Mucosa of stomach (tissue), 1 donor: Measurements from ENCODE around the gene DLGAP4.
"Not testable (repeated sequence)": the region's sequence is repeated elsewhere in the genome, so short reads cannot be mapped to it uniquely, and the experiment has no call there.

ENCODE experiments used
- H3K27me3 ChIP-seq: one replicate; pipeline ENCODE4 v1.7.0; 2013; ENCODE audit warnings: mild to moderate bottlenecking, low read length; ENCODE audit not compliant: control insufficient read depth, insufficient read depth
- H3K36me3 ChIP-seq: one replicate; pipeline ENCODE4 v1.7.0; 2013; ENCODE audit warnings: low read length; ENCODE audit not compliant: control insufficient read depth, insufficient read depth
- H3K4me1 ChIP-seq: one replicate; pipeline ENCODE4 v1.7.0; 2013; ENCODE audit warnings: mild to moderate bottlenecking, low read length; ENCODE audit not compliant: control insufficient read depth, insufficient read depth
- H3K4me3 ChIP-seq: one replicate; pipeline ENCODE4 v1.7.0; 2013; ENCODE audit warnings: low read length
- H3K9ac ChIP-seq: one replicate; pipeline ENCODE4 v1.7.0; 2013; ENCODE audit warnings: mild to moderate bottlenecking, low read length, moderate library complexity
- H3K9me3 ChIP-seq: one replicate; pipeline ENCODE4 v1.7.0; 2013; ENCODE audit warnings: mild to moderate bottlenecking, low read length, moderate library complexity; ENCODE audit not compliant: control insufficient read depth
- donor health status: Pancreatic carcinoma.

The DLGAP4 gene

GRCh38 chr20:36521526-36521925 is 215.4 kb downstream of the DLGAP4 start:
- no peak overlapping the region for H3K9ac ChIP-seq
- H3K36me3 ChIP-seq = peaks cover 7% of the 10 kb centered on the region

GRCh38 chr20:36522412-36522811 is 216.3 kb downstream of the DLGAP4 start:
- not testable (repeated sequence) for H3K36me3 ChIP-seq, H3K9ac ChIP-seq, H3K27me3 ChIP-seq, H3K4me1 ChIP-seq, H3K9me3 ChIP-seq, H3K4me3 ChIP-seq

More at GRCh38 chr20:36521526-36521925, 215.4 kb downstream of the DLGAP4 start:
- no peaks in the 10 kb centered on the region for H3K4me1 ChIP-seq
- no peaks in the 10 kb centered on the region for H3K9me3 ChIP-seq
- no peak overlapping the region for H3K4me3 ChIP-seq
- H3K27me3 ChIP-seq = no peaks in the 10 kb centered on the region

GRCh38 chr20:36523341-36523740 is 217.2 kb downstream of the DLGAP4 start:
- no peak overlapping the region for H3K9ac ChIP-seq
- no peaks in the 10 kb centered on the region for H3K9me3 ChIP-seq
- peaks cover 7% of the 10 kb centered on the region for H3K36me3 ChIP-seq

GRCh38 chr20:36525620-36526365 is 219.7 kb downstream of the DLGAP4 start:
- no peak overlapping the region for H3K9ac ChIP-seq
- H3K27me3 ChIP-seq = no peaks in the 10 kb centered on the region
- no peak overlapping the region for H3K4me3 ChIP-seq
- no peaks in the 10 kb centered on the region for H3K9me3 ChIP-seq
- H3K4me1 ChIP-seq = no peaks in the 10 kb centered on the region
- peaks cover 7% of the 10 kb centered on the region for H3K36me3 ChIP-seq

More at GRCh38 chr20:36523341-36523740, 217.2 kb downstream of the DLGAP4 start:
- H3K27me3 ChIP-seq = no peaks in the 10 kb centered on the region
- no peak overlapping the region for H3K4me3 ChIP-seq
- H3K4me1 ChIP-seq = no peaks in the 10 kb centered on the region

GRCh38 chr20:36526521-36527011 is 220.4 kb downstream of the DLGAP4 start:
- H3K4me3 ChIP-seq = no peak overlapping the region
- no peaks in the 10 kb centered on the region for H3K4me1 ChIP-seq
- H3K9me3 ChIP-seq = no peaks in the 10 kb centered on the region
- H3K27me3 ChIP-seq = no peaks in the 10 kb centered on the region
- no peak overlapping the region for H3K9ac ChIP-seq
- peaks cover 6% of the 10 kb centered on the region for H3K36me3 ChIP-seq

GRCh38 chr20:36527331-36528125 is 221.4 kb downstream of the DLGAP4 start:
- no peaks in the 10 kb centered on the region for H3K36me3 ChIP-seq
- H3K27me3 ChIP-seq = no peaks in the 10 kb centered on the region

GRCh38 chr20:36528176-36528874 is 222.2 kb downstream of the DLGAP4 start:
- H3K4me3 ChIP-seq = no peak overlapping the region
- no peaks in the 10 kb centered on the region for H3K4me1 ChIP-seq
- no peak overlapping the region for H3K9ac ChIP-seq
- no peaks in the 10 kb centered on the region for H3K9me3 ChIP-seq
- no peaks in the 10 kb centered on the region for H3K36me3 ChIP-seq
- H3K27me3 ChIP-seq = no peaks in the 10 kb centered on the region

More at GRCh38 chr20:36527331-36528125, 221.4 kb downstream of the DLGAP4 start:
- Histone ChIP-seq H3K4me1 (no peaks in the 10 kb centered on the region), H3K4me3 (no peak overlapping the region), H3K9ac (no peak overlapping the region), H3K9me3 (no peaks in the 10 kb centered on the region)

GRCh38 chr20:36528875-36529417 is 222.8 kb downstream of the DLGAP4 start:
- Histone ChIP-seq H3K4me3 (no peak overlapping the region), H3K36me3 (no peaks in the 10 kb centered on the region), H3K9me3 (no peaks in the 10 kb centered on the region), H3K27me3 (no peaks in the 10 kb centered on the region), H3K9ac (no peak overlapping the region), H3K4me1 (no peaks in the 10 kb centered on the region)

- H3K9me3 ChIP-seq = no peaks in the 10 kb centered on the region
- H3K4me1 ChIP-seq = no peaks in the 10 kb centered on the region
- no peak overlapping the region for H3K4me3 ChIP-seq
- no peaks in the 10 kb centered on the region for H3K36me3 ChIP-seq
- no peak overlapping the region for H3K9ac ChIP-seq
- no peaks in the 10 kb centered on the region for H3K27me3 ChIP-seq
Measured at GRCh38 chr20:36532388-36532787, 226.2 kb downstream of the DLGAP4 start.

GRCh38 chr20:36532822-36533221 is 226.7 kb downstream of the DLGAP4 start:
- Histone ChIP-seq H3K4me1 (no peaks in the 10 kb centered on the region), H3K36me3 (no peaks in the 10 kb centered on the region), H3K27me3 (no peaks in the 10 kb centered on the region), H3K9me3 (no peaks in the 10 kb centered on the region), H3K4me3 (no peak overlapping the region), H3K9ac (no peak overlapping the region)

- no peak overlapping the region for H3K9ac ChIP-seq
- no peak overlapping the region for H3K4me3 ChIP-seq
- H3K9me3 ChIP-seq = no peaks in the 10 kb centered on the region
- H3K36me3 ChIP-seq = no peaks in the 10 kb centered on the region
- peaks cover 20% of the 10 kb centered on the region for H3K4me1 ChIP-seq
- H3K27me3 ChIP-seq = peaks cover 3% of the 10 kb centered on the region
Measured at GRCh38 chr20:36538026-36538722, 232.0 kb downstream of the DLGAP4 start.
